Measurements from ENCODE around the gene BCL11B. TPM values are rescaled to one million over a fixed set of nuclear protein-coding genes. Genes with fewer than 3 reads are reported as not detected.

Gene BCL11B
- total and polyA plus RNA-seq, 12 donors: 0.03 to 1.9 (median 0.11) TPM; not detected in 2

- Histone ChIP-seq H3K4me3 (peak overlapping the region in 1 of 10 donors; percentile 13), H3K4me1 (peaks cover 0 to 15% (median 10%) of the 10 kb centered on the region in 9 donors), H3K27me3 (peaks cover 16 to 100% (median 97%) of the 10 kb centered on the region in 7 donors), H3K9me3 (no peaks in the 10 kb centered on the region), H3K27ac (peak overlapping the region in 1 of 10 donors; percentile 81), H3K36me3 (no peaks in the 10 kb centered on the region)
- TF ChIP-seq CTCF (IDR thresholded peaks at IDR 0.05): no peak
- no peak for ATAC-seq
- no peak for DNase-seq
- WGBS, 2 donors: 78 to 87% methylated on average over 10 of the region's 10 CpGs
- intact Hi-C loops (cut with DNase I): loop anchor here in 1 of 10 donors (10.0 kb wide), 1 partner anchor 1131 kb away; no protein-coding TSS in a partner anchor
Measured at GRCh38 chr14:99265571-99265970, 6.4 kb downstream of the BCL11B start.

GRCh38 chr14:99264691-99265450 is 7.1 kb downstream of the BCL11B start:
- intact Hi-C loops (cut with DNase I): loop anchor here in 1 of 10 donors (10.0 kb wide), 1 partner anchor 1130 kb away; no protein-coding TSS in a partner anchor
- no peak for DNase-seq
- WGBS, 2 donors: 66 to 69% methylated on average over 17 of the region's 17 CpGs

GRCh38 chr14:99263564-99264330 is 8.2 kb downstream of the BCL11B start:
- intact Hi-C loops (cut with DNase I): loop anchor here in 1 of 10 donors (10.0 kb wide), 1 partner anchor 1129 kb away; no protein-coding TSS in a partner anchor
- H3K4me3 ChIP-seq: peak overlapping the region in 1 of 10 donors; percentile 24
- peaks cover 0 to 4% (median 0%) of the 10 kb centered on the region in 9 donors for H3K4me1 ChIP-seq
- H3K27me3 ChIP-seq: peaks cover 13 to 99% (median 91%) of the 10 kb centered on the region in 7 donors
- no peaks in the 10 kb centered on the region for H3K9me3 ChIP-seq
- 71 to 73% methylated on average over 8 of the region's 8 CpGs for WGBS, 2 donors
- no peaks in the 10 kb centered on the region for H3K36me3 ChIP-seq
- no peak for DNase-seq
- TF ChIP-seq CTCF (IDR thresholded peaks at IDR 0.05): no peak
- peak overlapping the region in 1 of 10 donors; percentile 81 for H3K27ac ChIP-seq
- no peak for ATAC-seq

More at GRCh38 chr14:99264691-99265450, 7.1 kb downstream of the BCL11B start:
- no peak for ATAC-seq
- H3K9me3 ChIP-seq: no peaks in the 10 kb centered on the region
- H3K4me1 ChIP-seq: peaks cover 0 to 9% (median 3%) of the 10 kb centered on the region in 9 donors
- TF ChIP-seq CTCF (IDR thresholded peaks at IDR 0.05): no peak
- peak overlapping the region in 1 of 10 donors; percentile 81 for H3K27ac ChIP-seq
- no peaks in the 10 kb centered on the region for H3K36me3 ChIP-seq
- H3K4me3 ChIP-seq: peak overlapping the region in 1 of 10 donors; percentile 28
- peaks cover 16 to 100% (median 95%) of the 10 kb centered on the region in 7 donors for H3K27me3 ChIP-seq

- intact Hi-C loops (cut with DNase I): loop anchor here in 1 of 10 donors (10.0 kb wide), 1 partner anchor 1128 kb away; no protein-coding TSS in a partner anchor
- 28 to 35% methylated on average over 11 of the region's 11 CpGs for WGBS, 2 donors
- no peak for TF ChIP-seq CTCF (IDR thresholded peaks at IDR 0.05)
- no peak for ATAC-seq
- peaks cover 6 to 99% (median 89%) of the 10 kb centered on the region in 7 donors for H3K27me3 ChIP-seq
- peak overlapping the region in 1 of 10 donors; percentile 24 for H3K4me3 ChIP-seq
- no peaks in the 10 kb centered on the region for H3K9me3 ChIP-seq
- DNase-seq: no peak
- H3K4me1 ChIP-seq: peaks cover 0 to 4% (median 0%) of the 10 kb centered on the region in 9 donors
- H3K27ac ChIP-seq: peak overlapping the region in 1 of 10 donors; percentile 81
- H3K36me3 ChIP-seq: no peaks in the 10 kb centered on the region
Measured at GRCh38 chr14:99262977-99263448, 9.0 kb downstream of the BCL11B start.

Data from heart right ventricle (tissue), 16 donors.